Hematopoietic multipotent progenitor cell treated with erythropoietin and hydrocortisone succinate and interleukin-3 and kit ligand, for 17 days (in vitro differentiated cells): ENCODE data around the gene ECEL1.
"Not testable (repeated sequence)": the region's sequence is repeated elsewhere in the genome, so short reads cannot be mapped to it uniquely, and the experiment has no call there.

ENCODE experiments used
- DNase-seq: peaks from one replicate; pipeline ENCODE4 v3.0.0-alpha.2; 2015; ENCODE audit warnings: low spot score

The ECEL1 gene

DNA sequence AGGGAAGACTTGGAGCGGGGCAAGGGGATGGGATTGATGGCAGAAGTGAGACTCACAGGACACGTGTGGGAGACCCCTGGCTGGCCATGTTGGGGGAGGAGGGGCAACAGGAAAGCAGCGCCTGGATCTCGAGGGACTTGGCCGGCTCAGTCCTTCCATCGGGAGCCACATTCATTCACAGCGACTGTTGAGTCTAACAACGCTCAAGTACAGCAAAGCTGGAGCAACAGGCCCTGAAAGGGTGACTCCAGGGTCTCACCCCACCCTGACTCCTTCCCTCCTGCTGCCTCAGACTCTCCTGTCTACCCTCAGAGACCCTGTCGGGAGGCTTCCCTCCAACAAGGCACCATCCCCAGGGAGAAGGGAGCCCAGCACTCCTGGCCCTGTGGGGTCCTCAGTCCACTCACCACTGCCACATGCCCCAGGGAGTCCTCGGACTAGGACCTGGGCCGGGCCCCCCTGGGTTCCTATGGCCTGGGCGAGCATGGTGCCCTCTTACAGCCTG lies 46.4 kb downstream of the ECEL1 start:
- DNase-seq, result no peak

DNA sequence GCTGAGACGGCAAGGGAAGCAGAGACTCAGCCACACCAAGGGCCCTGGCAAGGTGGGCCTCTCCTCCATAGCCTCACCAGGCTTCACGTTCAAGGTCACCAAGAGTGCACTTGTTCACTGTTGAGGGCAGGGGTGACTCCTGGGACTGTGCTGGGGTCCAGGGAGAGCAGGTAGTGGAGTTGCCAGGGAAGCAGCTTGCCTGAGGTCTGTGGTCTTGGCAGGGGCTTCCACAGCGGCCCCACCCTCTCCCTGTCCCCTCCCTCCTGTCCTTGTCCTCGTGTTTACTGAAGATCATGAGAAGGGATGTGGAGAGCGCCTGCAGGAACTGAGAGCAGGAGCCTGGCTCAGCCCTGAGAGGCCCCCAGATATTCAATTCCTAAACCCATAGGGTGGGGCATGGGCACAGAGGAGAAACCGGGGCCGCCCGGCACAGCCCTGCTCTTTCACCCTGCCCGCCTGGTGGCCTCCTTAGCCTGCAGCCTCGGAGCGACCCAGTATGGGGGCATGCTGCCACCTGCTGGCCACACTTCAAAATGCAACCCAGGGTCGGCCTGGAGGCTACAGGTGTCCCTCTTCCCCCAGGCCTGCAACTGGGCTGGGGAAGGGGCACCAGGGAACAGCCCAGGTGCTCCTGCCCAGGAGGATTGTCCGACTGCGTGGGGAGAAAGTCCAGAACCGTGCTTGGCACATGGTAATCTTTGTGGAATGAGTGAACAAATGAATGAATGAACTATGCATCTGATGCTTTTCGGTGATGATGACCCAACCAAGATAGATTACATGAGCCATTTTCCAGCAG lies 47.2 kb downstream of the ECEL1 start:
- DNase-seq, result peak; percentile 79

DNA sequence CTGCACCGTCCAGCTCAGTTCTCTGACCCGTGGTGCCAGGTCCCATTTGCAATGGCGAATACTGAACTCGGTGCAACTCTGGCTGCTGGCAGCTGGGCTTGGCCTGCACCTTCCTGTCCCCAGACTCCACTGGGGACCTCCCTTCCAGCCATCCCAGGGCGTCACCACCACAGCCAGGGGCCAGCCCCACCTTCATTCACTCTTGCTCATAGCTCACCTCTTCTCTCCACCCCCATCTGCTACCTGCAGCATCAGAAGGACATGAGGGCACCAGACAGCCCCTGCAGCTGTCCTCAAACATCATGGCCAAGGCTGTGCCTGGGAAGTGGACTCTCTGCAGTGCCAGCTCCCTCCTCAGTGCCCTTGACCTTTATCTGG lies 47.9 kb downstream of the ECEL1 start:
- DNase-seq, result no peak

DNA sequence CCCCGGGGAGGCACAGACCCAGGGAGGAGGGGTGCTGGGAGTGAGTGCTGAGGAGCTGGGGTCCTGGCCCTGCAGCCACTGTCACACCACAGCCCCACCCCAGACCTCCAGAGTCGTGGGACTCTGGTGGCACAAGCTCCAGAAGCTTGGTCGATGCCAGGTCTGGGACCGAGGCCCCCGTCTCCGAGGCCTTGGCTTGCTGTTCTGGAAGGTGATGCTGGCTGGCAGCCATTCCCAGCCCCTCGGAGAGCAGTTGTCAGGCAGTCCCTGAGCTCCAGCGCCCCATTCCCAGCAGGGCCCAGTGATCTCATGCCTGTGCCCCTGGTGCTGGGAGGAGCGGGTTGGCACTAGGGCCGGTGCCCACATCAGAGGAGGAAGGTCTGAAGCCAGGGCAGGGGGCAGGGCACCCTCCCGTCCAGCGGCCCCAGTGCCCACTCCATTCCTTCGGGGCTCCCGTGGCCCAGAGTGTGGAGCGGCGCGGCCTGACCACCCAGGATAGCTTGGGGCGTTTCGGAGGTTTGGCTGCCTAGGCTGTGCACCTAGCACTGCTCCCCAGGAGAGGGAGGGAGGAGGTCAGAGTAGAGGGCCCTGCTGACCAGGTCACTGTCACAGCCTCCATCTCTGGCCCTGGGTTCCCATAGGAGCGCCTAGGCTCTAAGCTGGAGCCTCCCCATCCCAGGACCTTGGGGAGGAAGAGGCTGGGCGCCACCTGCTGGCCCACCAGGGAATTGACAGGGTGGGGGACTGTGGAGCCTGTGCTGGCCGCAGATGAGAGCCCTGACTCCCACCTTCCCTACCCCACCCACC lies 48.5 kb downstream of the ECEL1 start:
- peak; percentile 11 for DNase-seq

DNA sequence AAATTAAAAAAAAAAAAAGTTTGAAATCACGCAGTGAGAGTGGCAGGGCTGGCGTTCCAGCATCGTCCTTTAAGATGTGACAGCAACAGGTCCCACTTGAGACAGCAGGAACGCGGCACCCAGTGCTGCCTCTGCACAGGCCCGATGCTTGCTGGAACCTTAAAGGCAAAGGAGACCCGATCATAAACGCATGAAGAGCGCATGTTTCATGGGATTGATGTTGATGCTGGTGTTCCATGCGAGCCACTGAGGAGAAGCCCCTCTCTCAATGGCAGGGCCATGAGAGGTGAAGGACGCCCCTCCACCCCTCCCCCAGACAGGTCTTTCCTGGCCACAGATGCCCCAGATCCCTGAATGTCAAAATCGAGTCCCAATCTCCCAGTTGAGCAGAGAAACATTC lies 49.5 kb downstream of the ECEL1 start:
- DNase-seq, result no peak

DNA sequence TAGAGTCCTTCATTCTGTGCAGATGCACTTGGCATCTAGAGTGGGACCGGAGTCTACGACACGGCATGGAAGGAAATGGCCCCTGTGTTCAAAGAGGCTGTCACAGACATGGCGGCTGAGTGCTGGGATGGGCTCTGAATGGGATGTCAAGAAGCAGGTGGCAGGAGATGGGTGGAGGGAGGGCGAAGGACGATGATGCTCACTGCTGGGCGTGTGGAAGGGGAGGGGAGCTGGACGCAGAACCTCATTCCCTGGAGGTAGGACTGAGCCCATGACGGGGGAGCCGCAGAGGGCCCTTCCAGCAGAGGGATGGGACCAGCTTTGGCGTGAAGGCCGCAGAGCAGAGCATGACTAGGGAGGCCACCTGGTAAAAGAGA lies 50.5 kb downstream of the ECEL1 start:
- no peak for DNase-seq

DNA sequence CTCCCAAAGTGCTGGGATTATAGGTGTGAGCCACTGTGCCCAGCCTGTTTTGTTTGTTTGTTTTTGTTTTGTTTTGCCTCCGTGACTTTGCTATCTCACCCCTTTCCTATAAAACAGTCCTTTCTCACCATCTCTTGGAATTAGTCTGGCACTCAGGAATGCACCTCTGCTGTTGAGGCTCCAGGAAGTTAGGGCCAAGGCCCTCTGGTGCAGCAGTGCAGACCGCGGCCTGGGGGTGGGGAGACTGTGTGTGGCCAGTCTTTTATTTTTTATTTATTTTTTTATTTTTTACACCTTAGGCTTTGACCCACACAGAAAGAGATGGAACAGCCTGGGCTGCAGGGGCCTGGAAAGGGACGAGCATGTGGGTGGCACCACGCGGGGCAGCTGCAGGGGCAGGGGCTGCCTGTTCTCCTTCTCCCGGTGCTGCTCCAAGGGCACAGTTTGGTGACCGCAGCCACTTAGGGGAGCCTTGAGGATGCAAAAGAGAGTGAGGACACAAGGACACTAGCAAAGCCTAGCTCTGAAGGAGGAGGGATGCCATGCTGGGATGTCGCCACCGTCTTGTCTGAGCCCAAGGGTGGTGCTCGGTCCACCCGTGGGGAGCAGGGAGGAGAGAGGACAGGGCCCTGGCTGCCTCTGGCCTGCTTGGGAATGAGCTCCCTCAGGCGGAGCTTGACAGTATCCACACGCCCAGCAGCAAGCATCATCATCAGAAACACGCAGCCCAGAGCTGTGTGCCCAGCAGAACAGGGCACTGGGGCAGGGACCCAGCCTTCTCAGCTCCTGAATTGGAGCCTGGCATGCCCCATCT lies 51.0 kb downstream of the ECEL1 start:
- DNase-seq, result no peak

DNA sequence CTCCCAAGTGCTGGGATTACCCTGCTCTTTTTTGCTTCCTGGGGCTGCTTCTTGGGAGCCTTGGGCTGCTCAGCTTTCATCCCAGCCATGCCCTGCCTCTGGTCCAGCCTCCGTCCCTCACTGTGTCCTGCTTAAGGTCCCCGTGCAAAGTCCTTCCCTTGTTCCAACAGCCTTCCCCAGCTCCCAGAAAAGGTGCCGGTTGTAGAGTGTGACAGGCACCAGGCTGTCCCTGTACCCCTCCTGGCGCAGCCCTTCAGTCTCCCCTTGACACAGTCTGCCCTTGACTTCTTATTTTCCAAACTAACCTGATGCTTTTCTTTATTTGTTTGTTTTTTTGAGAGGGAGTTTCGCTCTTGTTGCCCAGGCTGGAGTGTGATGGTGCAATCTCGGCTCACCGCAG lies 51.8 kb downstream of the ECEL1 start:
- no peak for DNase-seq

DNA sequence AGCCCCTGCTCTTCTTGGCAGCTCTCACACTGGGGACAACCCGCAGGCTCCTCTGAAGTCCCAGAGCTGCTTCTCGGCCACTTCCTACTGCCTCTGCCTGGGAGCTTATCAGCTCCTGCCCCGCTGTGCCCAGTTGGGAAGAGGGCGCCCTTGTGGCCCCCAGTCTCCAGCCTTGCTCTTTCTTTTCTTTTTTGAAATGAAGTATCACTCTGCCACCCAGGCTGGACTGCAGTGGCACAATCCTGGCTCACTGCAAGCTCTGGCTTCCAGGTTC lies 52.3 kb downstream of the ECEL1 start:
- no peak for DNase-seq

DNA sequence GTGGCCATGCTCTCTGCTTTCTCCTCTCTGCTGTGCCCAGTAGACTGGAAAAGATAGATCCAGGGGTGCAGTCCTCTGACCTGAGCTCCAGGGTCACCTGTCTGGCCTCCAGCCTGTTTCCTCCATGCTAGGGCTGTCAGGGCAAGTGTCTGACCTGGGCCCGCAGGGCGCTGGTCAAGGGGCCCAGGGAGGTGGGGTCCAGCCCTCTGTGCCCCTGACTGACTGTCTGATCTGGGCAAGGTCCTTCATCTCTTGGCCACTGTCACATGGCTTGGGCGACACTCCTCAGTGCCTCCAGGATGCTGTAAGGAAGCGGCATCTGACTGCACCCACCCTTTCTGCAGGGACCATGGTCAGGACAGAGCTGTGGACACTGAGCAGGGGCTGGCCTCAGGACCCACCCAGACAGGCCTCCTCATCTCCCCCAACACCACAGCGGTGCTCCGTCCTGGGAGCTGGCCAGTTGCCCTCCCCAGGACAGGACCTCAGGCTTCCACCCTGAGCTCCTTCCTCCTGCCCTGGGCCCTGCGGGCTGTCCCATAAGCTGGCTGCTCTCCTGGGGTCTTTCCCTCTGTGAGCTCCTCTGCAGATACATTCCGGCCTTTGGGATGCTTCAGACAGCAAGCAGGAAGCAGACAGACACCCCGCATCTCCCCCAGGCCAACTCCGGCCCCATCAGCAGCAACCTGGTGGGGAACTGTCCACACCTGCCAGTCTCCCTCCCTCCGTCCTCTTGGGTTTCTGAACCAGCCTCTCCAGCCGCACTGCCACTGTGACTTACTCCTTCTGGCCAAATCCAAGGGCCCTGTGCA lies 52.9 kb downstream of the ECEL1 start:
- no peak for DNase-seq

DNA sequence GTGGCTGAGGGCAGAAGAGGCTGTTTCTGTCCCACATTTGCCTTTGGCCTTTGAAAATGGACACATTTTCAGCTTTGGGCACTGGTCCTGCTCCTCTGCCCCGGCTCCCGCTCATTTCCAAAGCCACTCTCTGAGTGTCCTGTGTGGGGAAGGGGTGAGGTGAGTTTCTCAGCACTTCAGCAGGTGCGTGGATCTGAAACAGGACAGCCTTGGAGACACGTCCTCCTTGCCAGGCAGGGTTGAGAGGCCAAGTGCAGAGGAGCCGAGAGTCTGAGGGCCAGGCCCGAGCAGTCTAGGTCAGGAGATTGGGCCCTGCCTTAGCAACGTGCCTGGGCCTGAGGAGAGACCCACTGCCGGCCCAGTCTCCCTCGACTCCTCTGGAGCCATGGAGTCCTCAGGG lies 53.5 kb downstream of the ECEL1 start:
- no peak for DNase-seq

DNA sequence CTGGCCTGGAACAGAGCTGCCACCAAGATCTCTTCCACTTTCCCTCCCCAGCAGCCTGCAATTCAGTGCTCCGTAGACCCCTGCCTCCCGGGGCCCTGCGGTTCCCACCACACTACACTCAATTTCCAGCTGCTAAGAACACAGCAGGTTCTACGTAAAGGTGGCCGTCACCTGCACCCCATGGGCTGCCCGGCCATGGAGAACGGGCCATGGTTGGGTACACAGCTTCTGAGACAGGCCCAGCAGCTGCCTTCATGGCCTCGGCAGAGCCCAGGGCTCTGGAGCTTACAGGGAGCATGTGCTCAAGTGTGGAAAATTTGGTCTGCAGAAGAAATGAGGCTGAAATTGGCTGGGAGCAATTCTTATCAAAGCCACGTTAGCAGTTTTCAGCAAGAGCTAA lies 54.0 kb downstream of the ECEL1 start:
- not testable (repeated sequence) for DNase-seq

DNA sequence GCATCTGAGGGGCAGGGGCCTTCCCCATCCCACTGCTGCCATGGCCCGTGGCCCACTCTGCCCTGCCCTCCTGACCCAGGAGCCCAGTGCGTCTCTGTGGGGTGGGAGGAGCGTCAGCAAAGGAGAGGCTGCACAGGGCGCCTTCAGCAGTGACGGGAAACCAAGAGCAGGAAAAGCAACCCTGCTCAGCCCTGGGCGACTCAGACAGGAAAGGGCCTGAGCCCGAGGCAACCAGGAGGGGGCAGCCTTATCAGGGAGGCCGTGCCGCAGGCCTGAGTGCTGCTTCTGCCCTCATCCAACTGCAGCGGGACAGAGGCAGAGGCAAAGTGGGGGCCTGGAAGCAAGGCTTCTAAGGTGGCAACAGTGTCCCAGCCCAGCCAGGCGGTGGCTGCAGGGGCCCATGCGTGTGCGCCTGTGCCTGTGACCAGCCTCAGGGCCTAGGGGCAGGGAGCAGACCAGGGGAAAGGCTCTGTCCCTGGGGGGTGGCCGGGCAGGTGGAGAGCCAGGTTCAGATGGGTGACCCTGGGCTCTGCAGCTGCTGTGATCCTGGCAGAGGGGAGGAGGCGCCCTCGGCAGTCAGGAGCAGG lies 54.9 kb downstream of the ECEL1 start:
- DNase-seq, result no peak

DNA sequence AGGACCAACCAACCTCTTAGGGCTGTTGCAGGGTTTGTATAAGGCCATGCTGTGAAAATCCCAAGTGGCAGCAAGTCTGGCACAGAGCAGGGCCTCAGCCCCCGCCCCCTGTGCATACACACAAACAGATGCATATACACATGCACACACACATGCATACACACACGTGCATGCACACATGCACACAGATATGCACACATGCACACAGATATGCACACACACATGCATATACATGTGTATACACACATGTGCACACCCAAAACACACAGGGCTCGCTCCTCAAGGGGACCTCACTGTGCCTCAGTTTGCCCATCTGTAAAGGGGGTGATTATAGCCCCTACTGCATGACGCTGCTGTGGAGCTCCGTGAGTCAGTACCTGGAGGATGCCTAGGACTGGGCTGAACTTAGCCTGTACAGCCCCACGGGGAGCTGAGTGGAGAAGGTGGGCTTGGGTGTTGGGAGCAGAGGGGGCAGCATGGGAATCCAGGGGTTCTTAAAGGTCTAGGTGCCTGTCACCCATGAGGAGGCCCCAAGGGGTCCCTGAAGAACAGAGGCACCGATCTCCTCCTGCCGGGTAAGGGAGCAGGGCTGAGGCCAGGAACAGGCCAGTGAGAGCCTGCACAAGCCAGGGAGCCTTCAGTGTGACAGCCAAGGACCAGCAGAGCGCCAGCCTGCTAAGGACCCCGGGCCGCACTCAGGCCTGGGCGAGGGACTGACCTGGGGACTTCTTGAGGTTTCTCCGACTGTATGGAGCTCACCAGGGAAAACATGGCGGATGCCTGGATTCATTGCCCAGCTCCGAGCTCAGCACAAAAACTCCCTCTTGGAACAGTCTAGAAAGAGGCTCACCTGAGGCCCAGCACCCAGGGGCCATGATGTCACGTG lies 55.7 kb downstream of the ECEL1 start:
- no peak for DNase-seq
